ENCODE data around the gene PRR12. TPM values are rescaled to one million over a fixed set of nuclear protein-coding genes. Genes with fewer than 3 reads are reported as not detected.

PRR12 gene
- total and polyA plus RNA-seq, 2 donors (not counting 1 experiment from before 2014, with no cell fraction given): 8.4 to 70.7 TPM

DNA sequence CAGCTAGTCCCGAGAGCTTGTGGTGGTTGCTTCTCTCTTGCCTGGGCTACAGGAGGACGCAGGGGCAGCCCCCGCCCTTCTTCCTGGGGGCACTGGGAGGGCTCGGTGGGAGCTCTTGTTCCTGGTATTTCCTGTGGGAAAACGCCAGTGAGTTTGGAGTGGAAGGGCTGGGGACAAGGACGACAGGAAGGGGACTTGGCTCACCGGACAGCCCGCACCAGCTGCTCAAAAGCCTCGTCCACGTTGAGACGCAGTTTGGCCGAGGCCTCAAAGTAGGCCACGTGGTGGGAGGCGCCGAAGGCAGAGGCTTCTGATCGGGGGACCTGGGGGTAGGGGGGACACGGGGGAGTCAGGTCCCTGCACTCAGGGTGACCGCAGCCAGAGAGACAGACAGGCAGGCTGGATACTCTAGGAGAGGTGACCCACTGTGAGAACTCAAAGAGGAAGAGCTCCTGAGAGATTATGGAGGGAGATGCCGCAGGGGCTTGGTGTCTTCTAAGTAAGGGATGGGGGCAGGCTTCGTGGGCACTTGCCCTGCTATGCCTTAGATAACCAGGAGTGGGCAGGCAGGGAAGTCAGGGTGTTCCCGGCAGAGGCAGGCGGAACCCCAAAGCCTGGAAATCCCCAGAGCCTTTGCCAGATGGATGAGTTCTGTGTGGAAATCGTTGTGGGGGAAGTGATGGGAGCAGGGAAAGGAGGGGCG, 44.7 kb downstream of the PRR12 start:
- Histone ChIP-seq H3K9me3 (ENCODE audit: control extremely low read depth in 1 of 3, control insufficient read depth in 2 of 3, insufficient read depth in 1 of 3, low read length in 2 of 3) (no peaks in the 10 kb centered on the region), H3K4me2 (replicated peaks; ENCODE audit: low read depth, low read length, poor library complexity, severe bottlenecking) (no peak overlapping the region), H3K4me3 (ENCODE audit: control extremely low read depth in 1 of 5, extremely low read depth in 1 of 5, insufficient read depth in 1 of 5, low read depth in 2 of 5, low read length in 4 of 5) (no peak overlapping the region), H3K27ac (ENCODE audit: low read length in 2 of 2) (no peak overlapping the region), H3K4me1 (ENCODE audit: control insufficient read depth in 2 of 2, insufficient read depth in 2 of 2, low read length in 2 of 2) (peaks cover 16 to 22% of the 10 kb centered on the region in 2 donors), H3K9ac (ENCODE audit: low read length) (no peak overlapping the region), H3K79me2 (ENCODE audit: control insufficient read depth, insufficient read depth, low read length) (peaks cover 3% of the 10 kb centered on the region), H3K36me3 (replicated peaks in 1 of 2; ENCODE audit: control extremely low read depth in 1 of 2, control insufficient read depth in 1 of 2, extremely low read depth in 1 of 2, insufficient read depth in 2 of 2, low read length in 1 of 2) (no peaks in the 10 kb centered on the region), H4K20me1 (ENCODE audit: control insufficient read depth, insufficient read depth, low read length, poor library complexity, severe bottlenecking) (no peaks in the 10 kb centered on the region), H3K27me3 (replicated peaks in 1 of 4; ENCODE audit: control extremely low read depth in 1 of 4, control insufficient read depth in 3 of 4, insufficient read depth in 4 of 4, low read length in 3 of 4) (no peaks in the 10 kb centered on the region), H2AFZ (ENCODE audit: insufficient read depth, low read depth, low read length, poor library complexity, severe bottlenecking) (no peak overlapping the region)
- intact Hi-C loops (cut with micrococcal nuclease): no loop called here
- DNase-seq (no peak), ATAC-seq (ENCODE audit: low read depth) (no peak)
- TF ChIP-seq EZH2 (IDR thresholded peaks at IDR 0.05; ENCODE audit: borderline replicate concordance, insufficient read depth, low read depth, low read length, poor library complexity, severe bottlenecking) (no peak), CTCF (IDR thresholded peaks at IDR 0.05) (no peak)
- WGBS (ENCODE audit: insufficient coverage): 79% methylated on average over 23 of the region's 24 CpGs
- Mint-ChIP-seq H3K9me3 (ENCODE audit: insufficient read depth) (no peaks in the 10 kb centered on the region), H3K4me3 (no peak overlapping the region), H3K27me3 (no peaks in the 10 kb centered on the region), H3K27ac (no peak overlapping the region), H3K4me1 (peaks cover 18% of the 10 kb centered on the region)
- POLR2A ChIA-PET: no interaction called here
- CTCF ChIA-PET: no interaction called here

DNA sequence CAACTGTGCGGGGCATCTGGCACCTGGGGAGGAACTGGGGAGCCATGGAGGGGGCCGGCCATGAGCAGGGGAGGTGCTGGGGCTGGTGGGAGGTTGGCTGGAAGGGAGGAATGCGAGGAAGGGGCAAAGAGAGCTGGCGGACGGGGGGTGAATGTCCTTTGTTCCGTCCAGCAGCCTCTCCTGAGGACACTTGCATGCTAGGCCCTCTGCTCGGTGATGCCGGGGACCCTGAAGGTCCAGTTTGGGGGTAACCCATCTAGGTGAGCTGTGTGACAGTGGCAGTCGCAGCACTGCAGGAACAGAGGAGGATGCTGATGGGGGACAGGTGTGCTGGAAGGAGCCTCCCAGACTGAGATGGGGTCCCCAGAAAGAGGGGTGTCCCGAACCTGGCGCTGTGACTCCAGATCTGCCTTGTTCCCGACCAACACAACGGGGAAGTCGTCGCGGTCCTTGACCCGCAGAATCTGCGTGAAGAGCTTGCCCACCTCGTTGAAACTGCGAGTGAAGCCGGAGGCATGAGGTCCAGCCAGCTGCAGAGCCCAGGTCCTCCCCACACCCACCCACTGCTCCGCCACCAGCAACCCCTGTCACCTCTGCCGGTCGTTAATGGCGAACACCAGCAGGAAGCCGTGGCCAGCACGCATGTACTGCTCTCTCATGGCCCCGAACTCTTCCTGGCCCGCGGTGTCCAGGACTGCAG, 45.4 kb downstream of the PRR12 start:
- no peaks in the 10 kb centered on the region for H3K36me3 ChIP-seq (replicated peaks in 1 of 2; ENCODE audit: control extremely low read depth in 1 of 2, control insufficient read depth in 1 of 2, extremely low read depth in 1 of 2, insufficient read depth in 2 of 2, low read length in 1 of 2)
- DNase-seq: no peak
- Mint-ChIP-seq H3K27ac (no peak overlapping the region), H3K4me3 (no peak overlapping the region), H3K9me3 (ENCODE audit: insufficient read depth) (no peaks in the 10 kb centered on the region), H3K4me1 (peaks cover 22% of the 10 kb centered on the region), H3K27me3 (no peaks in the 10 kb centered on the region)
- no peak overlapping the region for H3K9ac ChIP-seq (ENCODE audit: low read length)
- H3K9me3 ChIP-seq (ENCODE audit: control extremely low read depth in 1 of 3, control insufficient read depth in 2 of 3, insufficient read depth in 1 of 3, low read length in 2 of 3): no peaks in the 10 kb centered on the region
- H3K79me2 ChIP-seq (ENCODE audit: control insufficient read depth, insufficient read depth, low read length): peaks cover 10% of the 10 kb centered on the region
- ChIA-PET CTCF (interaction anchor here (0.6 kb wide), 1 partner anchor 132 kb away, joined by 3 read pairs; no protein-coding TSS in a partner anchor), POLR2A (interaction anchor here (0.5 kb wide), 1 partner anchor 64 kb away, joined by 3 read pairs; no protein-coding TSS in a partner anchor)
- H3K4me1 ChIP-seq (ENCODE audit: control insufficient read depth in 2 of 2, insufficient read depth in 2 of 2, low read length in 2 of 2): peaks cover 23 to 29% of the 10 kb centered on the region in 2 donors
- no peak for ATAC-seq (ENCODE audit: low read depth)
- WGBS (ENCODE audit: insufficient coverage): 85% methylated on average over 28 of the region's 30 CpGs
- intact Hi-C loops (cut with micrococcal nuclease): no loop called here
- no peaks in the 10 kb centered on the region for H3K27me3 ChIP-seq (replicated peaks in 1 of 4; ENCODE audit: control extremely low read depth in 1 of 4, control insufficient read depth in 3 of 4, insufficient read depth in 4 of 4, low read length in 3 of 4)
- no peak overlapping the region for H3K4me2 ChIP-seq (replicated peaks; ENCODE audit: low read depth, low read length, poor library complexity, severe bottlenecking)
- no peaks in the 10 kb centered on the region for H4K20me1 ChIP-seq (ENCODE audit: control insufficient read depth, insufficient read depth, low read length, poor library complexity, severe bottlenecking)
- TF ChIP-seq EZH2 (IDR thresholded peaks at IDR 0.05; ENCODE audit: borderline replicate concordance, insufficient read depth, low read depth, low read length, poor library complexity, severe bottlenecking): no peak
- no peak for TF ChIP-seq CTCF (IDR thresholded peaks at IDR 0.05)
- H3K4me3 ChIP-seq (ENCODE audit: control extremely low read depth in 1 of 5, extremely low read depth in 1 of 5, insufficient read depth in 1 of 5, low read depth in 2 of 5, low read length in 4 of 5): no peak overlapping the region
- H2AFZ ChIP-seq (ENCODE audit: insufficient read depth, low read depth, low read length, poor library complexity, severe bottlenecking): no peak overlapping the region
- no peak overlapping the region for H3K27ac ChIP-seq (ENCODE audit: low read length in 2 of 2)
